Naive thymus-derived CD4-positive, alpha-beta T cell (primary cell): ENCODE results near the gene LHFPL2. TPM values are rescaled to one million over a fixed set of nuclear protein-coding genes. Genes with fewer than 3 reads are reported as not detected.

Source experiments
- ATAC-seq: fragments of 150-1000 bp; cut with Tn5 transposase; 2 replicates; pipeline ENCODE4 v1.10.0; 2021; ENCODE audit warnings: mild to moderate bottlenecking, moderate library complexity
- CTCF ChIA-PET: fragments of 350-600 bp; sonication (Branson Sonifier 250); formaldehyde crosslinking; loops from one replicate; lab custom pipeline; 2021; ENCODE audit warnings: antibody characterized with exemption; lab: Charles Lee
- POLR2A ChIA-PET: fragments of 350-600 bp; sonication (Branson Sonifier 250); formaldehyde crosslinking; loops from one replicate; lab custom pipeline; 2021; ENCODE audit warnings: antibody characterized with exemption, inconsistent platforms; lab: Charles Lee
- DNase-seq, 9 donors: peaks; one replicate each; pipeline versions ENCODE4 v3.0.0 to v3.0.0-alpha.2; 2020 to 2022; ENCODE audit warnings: mixed read lengths in 1 of 9
- H3K27ac ChIP-seq: one replicate; pipeline ENCODE4 v1.7.0; 2013; ENCODE audit warnings: mild to moderate bottlenecking, low read depth, low read length, moderate library complexity
- H3K27me3 ChIP-seq, 2 donors: one replicate each; pipeline ENCODE4 v1.7.0; 2013; ENCODE audit warnings: low read length in 2 of 2, mild to moderate bottlenecking in 2 of 2, moderate library complexity in 2 of 2; ENCODE audit not compliant: control insufficient read depth in 2 of 2, insufficient read depth in 2 of 2
- H3K36me3 ChIP-seq, 3 experiments: 1 replicate in 2 of 3; 2 replicates in 1 of 3; pipeline ENCODE4 v1.7.0; 2013; ENCODE audit warnings: low read length in 3 of 3, mild to moderate bottlenecking in 3 of 3, moderate library complexity in 1 of 3; ENCODE audit not compliant: insufficient read depth in 3 of 3, control insufficient read depth in 2 of 3
- H3K4me1 ChIP-seq, 2 donors: one replicate each; pipeline ENCODE4 v1.7.0; 2013; ENCODE audit warnings: low read length in 2 of 2, mild to moderate bottlenecking in 2 of 2, moderate library complexity in 1 of 2; ENCODE audit not compliant: control insufficient read depth in 2 of 2, insufficient read depth in 2 of 2
- H3K4me3 ChIP-seq: 2 replicates; pipeline ENCODE4 v1.7.0; 2013; ENCODE audit warnings: mild to moderate bottlenecking, low read length
- H3K9me3 ChIP-seq, 3 experiments: 1 replicate in 2 of 3; 2 replicates in 1 of 3; pipeline ENCODE4 v1.7.0; 2013; ENCODE audit warnings: low read length in 3 of 3; ENCODE audit not compliant: control insufficient read depth in 2 of 3
- H3K27ac Mint-ChIP-seq, 9 donors: one replicate each; pipeline ENCODE4 v1.8.0; 2020 to 2022; ENCODE audit warnings: mixed read lengths in 9 of 9, mild to moderate bottlenecking in 8 of 9, moderate library complexity in 5 of 9, inconsistent platforms in 2 of 9
- H3K27me3 Mint-ChIP-seq, 5 donors: one replicate each; pipeline ENCODE4 v1.8.0; 2021 to 2022; ENCODE audit warnings: mixed read lengths in 5 of 5, mild to moderate bottlenecking in 1 of 5
- H3K36me3 Mint-ChIP-seq, 5 donors: one replicate each; pipeline ENCODE4 v1.8.0; 2020 to 2022; ENCODE audit warnings: mixed read lengths in 5 of 5, mild to moderate bottlenecking in 3 of 5, inconsistent platforms in 1 of 5
- H3K4me1 Mint-ChIP-seq, 7 donors: one replicate each; pipeline ENCODE4 v1.8.0; 2020 to 2022; ENCODE audit warnings: mixed read lengths in 7 of 7, mild to moderate bottlenecking in 3 of 7, inconsistent platforms in 1 of 7
- H3K4me3 Mint-ChIP-seq, 10 donors: one replicate each; pipeline ENCODE4 v1.8.0; 2020 to 2022; ENCODE audit warnings: mild to moderate bottlenecking in 10 of 10, mixed read lengths in 10 of 10, moderate library complexity in 6 of 10, inconsistent platforms in 2 of 10
- H3K9me3 Mint-ChIP-seq, 11 donors: one replicate each; pipeline ENCODE4 v1.8.0; 2020 to 2022; ENCODE audit warnings: mixed read lengths in 11 of 11, mild to moderate bottlenecking in 4 of 11, inconsistent platforms in 1 of 11, moderate library complexity in 1 of 11
- intact Hi-C, 2 donors: fragments of 100-400 bp; cut with micrococcal nuclease; formaldehyde crosslinking; loops; one replicate each; pipeline ENCODE4 v1.15.1; 2023
- polyA plus RNA-seq, 2 donors: library from polyadenylated mRNA; unstranded; fragments of 300-500 nt; fragmentation: Illumina TruSeq; gene quantifications; one replicate each; pipeline ENCODE4 v1.2.3, GENCODE V29; 2021
- total RNA-seq, 6 experiments: library from RNA in 5 of 6; stranded (reverse) in 5 of 6; gene quantifications; 1 replicate in 5 of 6; 2 replicates in 1 of 6; pipeline ENCODE4 v1.2.3 and lab custom pipeline; 2021 to 2026

LHFPL2 gene
- total and polyA plus RNA-seq, 7 experiments from 2014 or later, result 0.37 to 2.9 (median 1.3) TPM; not detected in 1

DNA sequence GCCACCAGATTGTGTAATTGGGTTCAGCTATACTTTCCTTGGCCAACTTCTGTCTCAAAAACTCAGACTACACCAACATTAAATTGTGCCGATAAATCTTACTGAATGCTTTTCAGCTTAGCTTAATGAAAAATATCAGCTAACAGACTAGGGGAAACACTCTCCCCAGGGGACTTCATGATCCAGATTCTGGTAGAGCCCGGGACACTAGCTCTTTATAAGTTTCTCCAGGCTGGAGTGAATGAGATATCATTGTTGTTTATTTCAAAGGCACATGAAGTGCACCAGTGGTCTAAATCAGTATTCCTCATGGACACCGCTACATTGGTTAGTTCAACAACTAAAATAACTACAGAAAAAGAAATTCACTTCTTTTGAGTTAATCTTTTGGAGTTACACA, 10.5 kb upstream of the LHFPL2 start:
- H3K27me3 Mint-ChIP-seq, result peaks cover 14 to 39% (median 21%) of the 10 kb centered on the region in 5 donors
- H3K4me1 Mint-ChIP-seq, result no peaks in the 10 kb centered on the region
- DNase-seq, result no peak
- POLR2A ChIA-PET, result no interaction called here
- no peak overlapping the region for H3K4me3 ChIP-seq
- H3K36me3 Mint-ChIP-seq, result no peaks in the 10 kb centered on the region
- CTCF ChIA-PET, result no interaction called here
- ATAC-seq, result no peak
- no peaks in the 10 kb centered on the region for H3K4me1 ChIP-seq
- no peaks in the 10 kb centered on the region for H3K27me3 ChIP-seq
- no peaks in the 10 kb centered on the region for H3K9me3 ChIP-seq
- peaks cover 0 to 1% (median 0%) of the 10 kb centered on the region in 11 donors for H3K9me3 Mint-ChIP-seq
- no peak overlapping the region for H3K27ac ChIP-seq
- H3K36me3 ChIP-seq, result no peaks in the 10 kb centered on the region
- no peak overlapping the region for H3K4me3 Mint-ChIP-seq
- intact Hi-C loops, result no loop called here
- no peak overlapping the region for H3K27ac Mint-ChIP-seq

DNA sequence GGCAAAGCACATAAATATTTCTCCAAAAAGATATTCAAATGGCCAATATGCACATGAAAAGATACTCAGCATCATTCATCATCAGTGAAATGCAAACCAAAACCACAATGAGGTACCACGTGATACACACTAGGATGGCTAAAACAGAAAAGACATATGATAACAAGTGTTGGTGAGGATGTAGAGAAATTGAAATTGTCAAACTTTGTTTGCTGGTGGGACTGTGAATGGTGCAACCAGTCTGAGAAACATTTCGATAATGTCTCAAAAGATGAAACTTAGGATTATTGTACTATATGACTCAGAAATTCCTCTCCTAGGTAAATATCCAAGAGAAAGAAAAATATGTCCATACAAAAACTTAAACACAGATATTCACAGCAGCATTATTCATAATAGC, 8.6 kb upstream of the LHFPL2 start:
- no peaks in the 10 kb centered on the region for H3K36me3 Mint-ChIP-seq
- no peak overlapping the region for H3K27ac Mint-ChIP-seq
- POLR2A ChIA-PET, result interaction anchor here (0.6 kb wide), 1 partner anchor 21 kb away, joined by 3 read pairs; no protein-coding TSS in a partner anchor
- H3K4me1 Mint-ChIP-seq, result no peaks in the 10 kb centered on the region
- Histone ChIP-seq H3K4me3 (no peak overlapping the region), H3K27ac (no peak overlapping the region), H3K36me3 (no peaks in the 10 kb centered on the region), H3K27me3 (no peaks in the 10 kb centered on the region), H3K9me3 (no peaks in the 10 kb centered on the region), H3K4me1 (no peaks in the 10 kb centered on the region)
- intact Hi-C loops, result no loop called here
- CTCF ChIA-PET, result no interaction called here
- no peak overlapping the region for H3K4me3 Mint-ChIP-seq
- peaks cover 0 to 1% (median 0%) of the 10 kb centered on the region in 11 donors for H3K9me3 Mint-ChIP-seq
- peaks cover 20 to 49% (median 25%) of the 10 kb centered on the region in 5 donors for H3K27me3 Mint-ChIP-seq
- ATAC-seq (no peak), DNase-seq (no peak)

DNA sequence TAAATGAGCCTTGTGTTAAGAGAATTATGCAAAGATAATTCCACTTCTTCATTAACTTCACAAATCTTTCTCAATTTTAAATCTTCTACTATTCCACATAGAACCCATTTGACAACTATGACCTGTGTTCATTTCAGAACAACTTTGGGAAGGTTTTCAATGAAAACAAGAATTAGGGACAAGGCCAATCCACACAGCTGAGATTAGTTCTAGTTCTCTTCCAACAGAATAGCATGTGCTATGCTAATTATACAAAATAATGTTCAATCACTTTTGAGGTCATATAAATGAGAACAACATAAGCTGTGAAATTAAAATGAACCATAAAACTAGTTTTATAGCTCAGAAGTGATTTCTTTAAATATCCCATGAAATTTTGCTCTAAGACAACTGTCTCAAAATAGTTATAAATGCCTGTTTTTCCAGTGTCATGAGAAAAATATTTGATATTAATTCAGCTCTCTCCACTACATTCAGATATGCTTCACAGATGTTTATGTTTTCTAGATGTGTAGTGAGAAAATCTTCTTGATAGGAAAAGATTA, 7.2 kb upstream of the LHFPL2 start:
- DNase-seq, result no peak
- H3K27me3 Mint-ChIP-seq, result peaks cover 17 to 55% (median 31%) of the 10 kb centered on the region in 5 donors
- H3K9me3 ChIP-seq, result no peaks in the 10 kb centered on the region
- no peaks in the 10 kb centered on the region for H3K36me3 ChIP-seq
- H3K4me3 ChIP-seq, result no peak overlapping the region
- H3K9me3 Mint-ChIP-seq, result no peaks in the 10 kb centered on the region
- no peak overlapping the region for H3K4me3 Mint-ChIP-seq
- no peak for ATAC-seq
- intact Hi-C loops, result no loop called here
- H3K27ac ChIP-seq, result no peak overlapping the region
- H3K4me1 Mint-ChIP-seq, result no peaks in the 10 kb centered on the region
- no peaks in the 10 kb centered on the region for H3K36me3 Mint-ChIP-seq
- CTCF ChIA-PET, result no interaction called here
- no peaks in the 10 kb centered on the region for H3K4me1 ChIP-seq
- POLR2A ChIA-PET, result no interaction called here
- H3K27me3 ChIP-seq, result no peaks in the 10 kb centered on the region
- no peak overlapping the region for H3K27ac Mint-ChIP-seq

DNA sequence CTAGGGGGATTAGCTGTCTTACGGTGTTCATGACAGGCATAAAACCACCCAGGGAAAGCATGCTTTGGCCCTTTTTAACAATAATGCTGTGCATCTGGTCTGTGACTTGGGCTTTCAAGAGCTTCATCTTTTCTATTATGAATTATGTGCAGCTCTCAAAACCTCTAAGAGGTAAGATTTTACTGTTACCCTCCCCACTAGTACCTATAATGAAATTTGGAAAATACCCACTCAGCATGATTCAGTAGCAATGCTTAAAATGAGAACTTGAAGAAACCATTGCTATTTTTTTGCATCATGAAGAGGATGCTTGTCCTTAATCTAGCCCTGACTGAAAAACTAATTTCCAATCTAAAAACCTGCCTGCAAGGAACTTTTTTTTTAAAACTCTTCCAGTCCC, 5.8 kb upstream of the LHFPL2 start:
- H3K9me3 Mint-ChIP-seq, result no peaks in the 10 kb centered on the region
- ATAC-seq (no peak), DNase-seq (no peak)
- peaks cover 0 to 7% (median 0%) of the 10 kb centered on the region in 7 donors for H3K4me1 Mint-ChIP-seq
- intact Hi-C loops, result no loop called here
- Histone ChIP-seq H3K36me3 (no peaks in the 10 kb centered on the region), H3K27me3 (no peaks in the 10 kb centered on the region), H3K27ac (no peak overlapping the region), H3K4me3 (no peak overlapping the region), H3K9me3 (no peaks in the 10 kb centered on the region), H3K4me1 (no peaks in the 10 kb centered on the region)
- no peak overlapping the region for H3K4me3 Mint-ChIP-seq
- CTCF ChIA-PET, result no interaction called here
- peaks cover 25 to 59% (median 38%) of the 10 kb centered on the region in 5 donors for H3K27me3 Mint-ChIP-seq
- no peak overlapping the region for H3K27ac Mint-ChIP-seq
- H3K36me3 Mint-ChIP-seq, result peaks cover 0 to 4% (median 0%) of the 10 kb centered on the region in 5 donors
- POLR2A ChIA-PET, result no interaction called here

DNA sequence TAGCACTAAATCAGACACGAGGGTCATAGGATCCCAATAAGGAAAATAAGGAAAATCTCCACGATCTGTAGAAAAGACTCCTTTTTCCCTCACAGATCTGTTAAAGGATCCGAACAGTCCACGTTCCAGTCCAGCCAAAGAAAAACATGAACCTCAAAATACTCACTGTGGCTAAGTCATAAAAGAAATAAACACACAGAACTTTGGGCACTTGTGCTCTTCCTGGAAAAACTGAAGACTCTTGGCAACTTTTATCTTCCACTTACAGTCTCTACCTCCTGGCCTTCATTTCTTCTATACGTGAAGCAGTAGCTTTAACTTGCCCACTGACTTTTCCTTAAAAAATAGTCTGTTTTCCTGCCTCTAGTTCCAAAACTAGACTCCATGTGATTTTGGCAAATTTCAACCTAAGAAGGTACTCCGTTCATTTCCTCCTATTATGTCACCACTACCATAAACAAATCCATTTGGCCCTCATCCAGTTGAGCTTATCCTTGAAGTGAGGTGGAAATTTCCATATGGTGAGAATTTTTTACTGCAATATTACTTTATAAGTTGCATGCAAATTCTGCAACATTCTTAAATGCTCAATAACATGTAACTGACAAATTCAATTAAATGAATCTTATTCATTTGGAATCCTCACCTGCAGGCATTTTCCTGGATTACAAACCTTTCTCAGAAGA, 5.3 kb upstream of the LHFPL2 start:
- Mint-ChIP-seq H3K4me3 (no peak overlapping the region), H3K9me3 (no peaks in the 10 kb centered on the region), H3K36me3 (peaks cover 0 to 4% (median 0%) of the 10 kb centered on the region in 5 donors), H3K27me3 (peaks cover 25 to 60% (median 39%) of the 10 kb centered on the region in 5 donors), H3K4me1 (peaks cover 0 to 7% (median 0%) of the 10 kb centered on the region in 7 donors), H3K27ac (no peak overlapping the region)
- Histone ChIP-seq H3K36me3 (no peaks in the 10 kb centered on the region), H3K9me3 (no peaks in the 10 kb centered on the region), H3K27ac (no peak overlapping the region), H3K4me1 (no peaks in the 10 kb centered on the region), H3K27me3 (no peaks in the 10 kb centered on the region), H3K4me3 (no peak overlapping the region)
- intact Hi-C loops, result no loop called here
- ChIA-PET CTCF (no interaction called here), POLR2A (no interaction called here)
- ATAC-seq, result no peak
- DNase-seq, result no peak

DNA sequence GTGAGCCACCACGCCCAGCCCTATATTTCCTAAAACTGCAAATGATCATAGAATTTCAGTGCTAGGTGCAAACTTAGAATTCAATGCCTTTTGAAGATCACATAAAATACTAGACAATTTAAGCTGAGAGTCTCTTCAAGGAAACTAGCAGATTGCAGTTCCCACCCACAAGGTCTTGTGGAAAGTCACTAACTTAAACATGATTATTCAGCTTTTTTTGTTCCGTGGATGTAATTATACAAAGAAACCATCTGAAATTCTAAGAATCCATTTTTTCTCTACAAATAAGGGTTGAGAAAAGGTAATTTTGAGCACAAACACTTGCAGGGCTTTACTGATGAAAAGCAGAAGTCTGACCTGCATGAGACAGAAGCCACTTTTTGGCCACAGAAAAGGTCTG, 4.5 kb upstream of the LHFPL2 start:
- POLR2A ChIA-PET, result no interaction called here
- H3K9me3 ChIP-seq, result no peaks in the 10 kb centered on the region
- H3K27ac ChIP-seq, result no peak overlapping the region
- Mint-ChIP-seq H3K27ac (no peak overlapping the region), H3K9me3 (no peaks in the 10 kb centered on the region), H3K36me3 (peaks cover 0 to 4% (median 0%) of the 10 kb centered on the region in 5 donors), H3K4me3 (no peak overlapping the region), H3K4me1 (peaks cover 0 to 7% (median 0%) of the 10 kb centered on the region in 7 donors), H3K27me3 (peaks cover 19 to 54% (median 31%) of the 10 kb centered on the region in 5 donors)
- CTCF ChIA-PET, result no interaction called here
- ATAC-seq (no peak), DNase-seq (no peak)
- H3K36me3 ChIP-seq, result no peaks in the 10 kb centered on the region
- H3K27me3 ChIP-seq, result no peaks in the 10 kb centered on the region
- H3K4me1 ChIP-seq, result no peaks in the 10 kb centered on the region
- H3K4me3 ChIP-seq, result no peak overlapping the region
- intact Hi-C loops, result no loop called here

DNA sequence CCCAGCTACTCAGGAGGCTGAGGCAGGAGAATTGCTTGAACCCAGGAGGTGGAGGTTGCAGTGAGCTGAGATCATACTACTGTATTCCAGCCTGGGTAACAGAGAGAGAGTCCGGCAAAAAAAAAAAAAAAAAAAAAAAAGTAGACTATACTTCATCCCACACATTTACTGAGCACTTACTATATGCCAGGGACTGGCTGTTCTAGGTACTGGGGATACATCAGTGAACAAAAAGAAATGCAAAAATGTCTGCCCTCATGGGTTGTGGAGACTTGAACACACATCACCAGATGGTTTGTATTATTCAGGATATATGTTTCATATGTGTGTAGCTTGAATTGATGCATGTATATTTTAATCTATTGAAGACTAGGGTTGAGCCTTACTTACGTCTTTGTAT, 2.9 kb upstream of the LHFPL2 start:
- CTCF ChIA-PET, result no interaction called here
- H3K27me3 Mint-ChIP-seq, result peaks cover 29 to 61% (median 40%) of the 10 kb centered on the region in 5 donors
- no peak overlapping the region for H3K27ac ChIP-seq
- peaks cover 7 to 12% of the 10 kb centered on the region in 2 donors for H3K27me3 ChIP-seq
- no peaks in the 10 kb centered on the region for H3K9me3 ChIP-seq
- H3K4me3 Mint-ChIP-seq, result no peak overlapping the region
- no peak overlapping the region for H3K27ac Mint-ChIP-seq
- ATAC-seq (no peak), DNase-seq (no peak)
- no peaks in the 10 kb centered on the region for H3K36me3 ChIP-seq
- no peak overlapping the region for H3K4me3 ChIP-seq
- peaks cover 10 to 20% (median 14%) of the 10 kb centered on the region in 7 donors for H3K4me1 Mint-ChIP-seq
- H3K4me1 ChIP-seq, result peaks cover 0 to 14% of the 10 kb centered on the region in 2 donors
- POLR2A ChIA-PET, result no interaction called here
- intact Hi-C loops, result no loop called here
- peaks cover 0 to 3% (median 0%) of the 10 kb centered on the region in 11 donors for H3K9me3 Mint-ChIP-seq
- peaks cover 0 to 4% (median 0%) of the 10 kb centered on the region in 5 donors for H3K36me3 Mint-ChIP-seq
